Brain microvascular endothelial cell (primary cell): ENCODE measurements around the gene RBM22.

Source experiments
- DNase-seq: peaks from one replicate; pipeline ENCODE4 v3.0.0-alpha.2; 2020
- H3K27ac ChIP-seq: fragments of 250-450 bp; sonication (Bioruptor Pico); 2 replicates; pipeline ENCODE4 v1.5.1; 2020; ENCODE audit warnings: mild to moderate bottlenecking, moderate library complexity
- H3K27me3 ChIP-seq: fragments of 250-450 bp; sonication (Bioruptor Pico); replicated peaks from 2 replicates; pipeline ENCODE4 v1.5.1; 2020; ENCODE audit warnings: mild to moderate bottlenecking
- H3K36me3 ChIP-seq: fragments of 250-450 bp; sonication (Bioruptor Pico); replicated peaks from 2 replicates; pipeline ENCODE4 v1.5.1; 2020; ENCODE audit warnings: mild to moderate bottlenecking
- H3K4me3 ChIP-seq: 2 replicates; pipeline ENCODE4 v1.5.1; 2011; ENCODE audit warnings: low read depth, mild to moderate bottlenecking, control low read depth, low read length, moderate library complexity
- CTCF ChIP-seq: IDR thresholded peaks from 2 replicates; pipeline ENCODE4 v1.5.1; 2011; ENCODE audit warnings: low read depth, mild to moderate bottlenecking, moderate library complexity, low read length, control low read depth, inconsistent platforms; ENCODE audit errors: missing control alignments
- in situ Hi-C: cut with HindIII; loops from 2 replicates; pipeline ENCODE4 v1.10.0; 2017; ENCODE audit warnings: low sequenced_read_pairs, low pct_ligation_motif_present

RBM22 gene

DNA sequence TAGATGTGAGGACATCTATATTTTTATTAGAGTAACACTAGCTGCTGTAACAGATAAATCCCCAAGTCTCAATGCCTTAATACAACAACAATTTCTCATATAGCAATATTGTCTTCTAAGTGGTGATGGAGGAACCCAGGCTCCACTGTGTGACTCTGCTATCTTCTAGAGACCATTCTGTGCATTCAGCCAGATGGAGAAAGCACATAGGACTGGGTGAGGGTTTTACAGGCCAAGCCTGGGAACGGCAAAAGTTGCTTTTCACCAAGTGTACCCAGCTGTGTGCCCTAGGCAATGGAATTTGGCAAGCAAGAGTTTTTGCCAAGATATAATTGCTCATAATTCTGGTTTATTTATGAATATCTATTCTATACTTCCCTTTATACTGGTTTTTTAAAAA, 11.7 kb downstream of the RBM22 start:
- H3K4me3 ChIP-seq: no peak overlapping the region
- no peak overlapping the region for H3K27ac ChIP-seq
- H3K36me3 ChIP-seq: peaks cover 35% of the 10 kb centered on the region
- no peak for TF ChIP-seq CTCF
- in situ Hi-C loops: no loop called here
- DNase-seq: no peak
- H3K27me3 ChIP-seq: no peaks in the 10 kb centered on the region

DNA sequence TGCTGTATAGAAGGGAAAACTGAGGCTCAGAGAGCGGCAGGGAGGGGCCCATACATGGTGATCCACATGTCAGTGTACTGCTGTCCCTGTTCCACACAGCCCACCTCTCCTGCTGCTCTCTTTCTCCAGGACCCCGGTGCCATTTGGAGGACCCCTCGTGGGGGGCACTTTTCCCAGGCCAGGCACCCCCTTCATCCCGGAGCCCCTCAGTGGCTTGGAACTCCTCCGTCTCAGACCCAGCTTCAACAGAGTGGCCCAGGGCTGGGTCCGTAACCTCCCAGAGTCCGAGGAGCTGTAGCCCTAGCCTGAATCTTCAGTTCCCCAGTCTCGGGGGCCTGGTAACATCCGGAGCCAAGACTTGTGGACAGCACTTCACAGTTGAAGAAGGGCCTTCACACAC, 24.3 kb downstream of the RBM22 start:
- no peaks in the 10 kb centered on the region for H3K36me3 ChIP-seq
- H3K27ac ChIP-seq: no peak overlapping the region
- in situ Hi-C loops: no loop called here
- H3K27me3 ChIP-seq: peaks cover 2% of the 10 kb centered on the region
- TF ChIP-seq CTCF: no peak
- no peak overlapping the region for H3K4me3 ChIP-seq
- no peak for DNase-seq

- no peak for TF ChIP-seq CTCF
Observed at GRCh38 chr5:150675069-150675468, 25.8 kb downstream of the RBM22 start.

GRCh38 chr5:150674341-150674821, 26.5 kb downstream of the RBM22 start:
- no peak for TF ChIP-seq CTCF
- no peak for DNase-seq
- Histone ChIP-seq H3K27me3 (peaks cover 2% of the 10 kb centered on the region), H3K4me3 (no peak overlapping the region), H3K36me3 (no peaks in the 10 kb centered on the region), H3K27ac (no peak overlapping the region)
- in situ Hi-C loops: loop anchor here (25.0 kb wide), 1 partner anchor 112 kb away; no protein-coding TSS in a partner anchor

More at GRCh38 chr5:150675069-150675468, 25.8 kb downstream of the RBM22 start:
- Histone ChIP-seq H3K27me3 (peaks cover 2% of the 10 kb centered on the region), H3K36me3 (no peaks in the 10 kb centered on the region), H3K4me3 (no peak overlapping the region), H3K27ac (no peak overlapping the region)
- no peak for DNase-seq
- in situ Hi-C loops: no loop called here

DNA sequence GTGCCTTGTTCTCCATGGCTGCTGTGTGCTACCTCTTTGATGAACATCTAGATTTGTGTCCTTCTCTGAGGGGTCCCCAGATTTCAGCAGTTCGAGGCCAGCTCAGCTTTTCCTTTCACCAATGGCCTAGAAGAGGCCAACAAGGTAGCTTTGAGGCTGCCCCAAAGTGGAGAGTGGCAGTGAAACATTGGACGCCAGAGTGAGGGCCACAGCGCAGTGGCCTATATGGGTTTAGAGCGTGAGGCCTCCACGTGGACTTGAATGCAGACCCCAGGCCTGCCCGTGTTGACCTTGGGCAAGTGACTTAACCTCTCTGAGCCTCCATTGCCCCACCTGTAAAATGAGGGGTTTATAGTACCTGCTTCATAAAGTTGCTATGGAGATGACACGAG, 28.0 kb downstream of the RBM22 start:
- Histone ChIP-seq H3K27ac (no peak overlapping the region), H3K4me3 (peak overlapping the region; percentile 61), H3K36me3 (no peaks in the 10 kb centered on the region), H3K27me3 (peaks cover 2% of the 10 kb centered on the region)
- TF ChIP-seq CTCF: no peak
- in situ Hi-C loops: loop anchor here (25.0 kb wide), 1 partner anchor 111 kb away; no protein-coding TSS in a partner anchor
- DNase-seq: no peak
